HL-60 (cell line): ENCODE measurements around the gene RPS26.
"Not testable (repeated sequence)": the region's sequence is repeated elsewhere in the genome, so short reads cannot be mapped to it uniquely, and the experiment has no call there.

ENCODE experiments used
- DNase-seq, 2 experiments: peaks; one replicate each; pipeline ENCODE4 v3.0.0-alpha.2; 2010 to 2020; ENCODE audit warnings: low read depth in 1 of 2, low spot score in 1 of 2
- H3K27ac ChIP-seq: fragments of 250-450 bp; sonication (Bioruptor Pico); replicated peaks from 2 replicates; pipeline ENCODE4 v1.5.1; 2020; ENCODE audit warnings: mild to moderate bottlenecking, moderate library complexity
- H3K27me3 ChIP-seq: fragments of 250-450 bp; sonication (Bioruptor Pico); 2 replicates; pipeline ENCODE4 v1.5.1; 2021; ENCODE audit warnings: mild to moderate bottlenecking, moderate library complexity; ENCODE audit not compliant: insufficient read depth, poor library complexity, severe bottlenecking
- H3K4me3 ChIP-seq: replicated peaks from 2 replicates; pipeline ENCODE4 v1.5.1; 2011; ENCODE audit warnings: mild to moderate bottlenecking, control low read depth, low read length; ENCODE audit not compliant: insufficient read depth
- CTCF ChIP-seq: IDR thresholded peaks from one replicate; pipeline ENCODE4 v1.5.1; 2011; ENCODE audit warnings: low read length, control low read depth, inconsistent platforms; ENCODE audit not compliant: insufficient read depth
- GABPA ChIP-seq: IDR thresholded peaks from 2 replicates; pipeline ENCODE4 v1.6.1; 2012; ENCODE audit warnings: low read depth
- POLR2AphosphoS5 ChIP-seq: IDR thresholded peaks from 2 replicates; pipeline ENCODE4 v1.6.1; 2012; ENCODE audit warnings: low read depth
- REST ChIP-seq: IDR thresholded peaks from 2 replicates; pipeline ENCODE4 v1.6.1; 2012; ENCODE audit warnings: low read depth; ENCODE audit not compliant: insufficient replicate concordance
- SPI1 ChIP-seq: IDR thresholded peaks from 2 replicates; pipeline ENCODE4 v1.6.1; 2012; ENCODE audit warnings: low read depth, mild to moderate bottlenecking, borderline replicate concordance

The RPS26 gene

GRCh38 chr12:56062996-56063395, 21.3 kb downstream of the RPS26 start:
- Histone ChIP-seq H3K27me3 (no peaks in the 10 kb centered on the region), H3K27ac (no peak overlapping the region), H3K4me3 (no peak overlapping the region)
- no peak for DNase-seq
- no peak for TF ChIP-seq SPI1
- no peak for TF ChIP-seq CTCF
- TF ChIP-seq POLR2AphosphoS5, result no peak
- no peak for TF ChIP-seq GABPA
- no peak for TF ChIP-seq REST

GRCh38 chr12:56071648-56072047, 29.9 kb downstream of the RPS26 start:
- H3K4me3 ChIP-seq, result no peak overlapping the region
- DNase-seq, result no peak
- no peak overlapping the region for H3K27ac ChIP-seq
- TF ChIP-seq REST (no peak), SPI1 (no peak), POLR2AphosphoS5 (no peak), GABPA (no peak), CTCF (no peak)
- no peaks in the 10 kb centered on the region for H3K27me3 ChIP-seq

DNA sequence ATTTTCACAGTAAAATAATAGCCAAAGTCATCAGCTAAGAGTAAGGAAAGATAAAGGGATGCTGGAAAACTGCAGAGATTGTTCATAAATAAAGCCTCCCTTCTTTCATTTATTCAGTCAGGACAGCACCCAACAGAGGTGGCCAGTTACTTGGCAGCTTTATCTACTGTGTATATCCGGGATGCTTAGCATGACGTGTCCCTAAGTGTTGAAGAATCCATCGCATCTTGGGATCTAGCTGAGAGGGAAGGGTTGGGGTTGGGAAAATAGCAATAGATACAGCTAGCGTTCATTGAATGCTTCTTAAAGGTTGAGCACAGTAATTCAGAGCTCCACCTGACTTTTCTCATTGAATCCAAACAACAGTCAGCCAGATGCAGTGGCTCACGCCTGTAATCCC, 32.7 kb downstream of the RPS26 start:
- no peak overlapping the region for H3K4me3 ChIP-seq
- TF ChIP-seq CTCF (no peak), GABPA (no peak), REST (no peak), POLR2AphosphoS5 (no peak), SPI1 (no peak)
- H3K27ac ChIP-seq, result no peak overlapping the region
- DNase-seq, result no peak
- H3K27me3 ChIP-seq, result no peaks in the 10 kb centered on the region

DNA sequence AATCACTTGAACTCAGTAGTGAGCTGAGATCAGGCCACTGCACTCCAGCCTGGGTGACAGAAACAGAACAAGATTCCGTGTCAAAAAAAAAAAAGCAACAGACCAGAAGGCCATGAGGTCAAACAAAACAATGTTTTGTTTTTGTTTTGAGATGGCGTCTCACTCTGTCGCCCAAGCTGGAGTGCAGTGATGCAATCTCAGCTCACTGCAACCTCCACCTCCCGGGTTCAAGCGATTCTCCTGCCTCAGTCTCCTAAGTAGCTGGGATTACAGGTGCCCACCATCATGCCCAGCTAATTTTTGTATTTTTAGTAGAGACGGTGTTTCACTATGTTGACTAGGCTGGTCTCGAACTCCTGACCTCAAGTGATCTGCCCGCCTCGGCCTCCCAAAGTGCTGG, 36.2 kb downstream of the RPS26 start:
- H3K27me3 ChIP-seq, result peaks cover 17% of the 10 kb centered on the region
- not testable (repeated sequence) for DNase-seq, H3K4me3 ChIP-seq, H3K27ac ChIP-seq
